Measurements from ENCODE around the gene NTM.

DNA sequence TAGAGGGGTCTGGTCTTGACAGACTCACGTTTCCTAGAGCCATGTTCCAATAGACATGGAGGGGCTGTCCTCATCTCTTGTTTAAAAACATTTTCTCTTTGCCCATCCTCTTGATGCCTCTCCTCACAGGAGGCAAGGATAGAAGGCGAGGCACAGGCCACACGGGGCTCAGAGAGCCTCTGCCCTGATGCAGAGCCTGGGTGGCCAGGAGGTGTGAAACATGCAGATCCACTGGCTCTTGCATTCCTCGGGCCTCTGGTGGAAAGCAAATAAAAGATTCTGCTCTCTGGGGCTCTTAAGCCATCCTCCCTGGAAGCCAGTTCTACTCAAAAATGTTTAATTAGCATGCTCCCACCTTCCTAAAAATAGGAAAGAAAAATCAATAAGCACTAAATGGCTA lies 43.6 kb upstream of the NTM start:
- TF ChIP-seq, protein P1, sequence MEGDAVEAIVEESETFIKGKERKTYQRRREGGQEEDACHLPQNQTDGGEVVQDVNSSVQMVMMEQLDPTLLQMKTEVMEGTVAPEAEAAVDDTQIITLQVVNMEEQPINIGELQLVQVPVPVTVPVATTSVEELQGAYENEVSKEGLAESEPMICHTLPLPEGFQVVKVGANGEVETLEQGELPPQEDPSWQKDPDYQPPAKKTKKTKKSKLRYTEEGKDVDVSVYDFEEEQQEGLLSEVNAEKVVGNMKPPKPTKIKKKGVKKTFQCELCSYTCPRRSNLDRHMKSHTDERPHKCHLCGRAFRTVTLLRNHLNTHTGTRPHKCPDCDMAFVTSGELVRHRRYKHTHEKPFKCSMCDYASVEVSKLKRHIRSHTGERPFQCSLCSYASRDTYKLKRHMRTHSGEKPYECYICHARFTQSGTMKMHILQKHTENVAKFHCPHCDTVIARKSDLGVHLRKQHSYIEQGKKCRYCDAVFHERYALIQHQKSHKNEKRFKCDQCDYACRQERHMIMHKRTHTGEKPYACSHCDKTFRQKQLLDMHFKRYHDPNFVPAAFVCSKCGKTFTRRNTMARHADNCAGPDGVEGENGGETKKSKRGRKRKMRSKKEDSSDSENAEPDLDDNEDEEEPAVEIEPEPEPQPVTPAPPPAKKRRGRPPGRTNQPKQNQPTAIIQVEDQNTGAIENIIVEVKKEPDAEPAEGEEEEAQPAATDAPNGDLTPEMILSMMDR (IDR thresholded peaks at IDR 0.05), result no peak
- no peak for TF ChIP-seq POLR2A (IDR thresholded peaks at IDR 0.05)
